K562 (cell line): ENCODE results near the gene TMEM267. TPM values are rescaled to one million over a fixed set of nuclear protein-coding genes. Genes with fewer than 3 reads are reported as not detected.
A peak's percentile ranks its signal among the peaks of the same experiment; 100 is the strongest.

Source experiments
- BHLHE40 ChIP-seq: IDR thresholded peaks from 2 replicates; pipeline ENCODE4 v1.6.1; 2011; ENCODE audit warnings: low read length, improper control_type of control experiment
- FOXO4 ChIP-seq: fragments of 450-650 bp; formaldehyde crosslinking; IDR thresholded peaks from 2 replicates; pipeline ENCODE4 v1.4.0; 2020; ENCODE audit warnings: mild to moderate bottlenecking, moderate library complexity
- HMG20A ChIP-seq: fragments of 450-650 bp; formaldehyde crosslinking; conservative IDR thresholded peaks from 2 replicates; pipeline ENCODE4 v1.4.0; 2020; ENCODE audit warnings: mild to moderate bottlenecking, mixed read lengths
- NFATC3 ChIP-seq: fragments of 450-650 bp; IDR thresholded peaks from 2 replicates; pipeline ENCODE4 v1.6.1; 2017; ENCODE audit warnings: mild to moderate bottlenecking
- NR2C2 ChIP-seq, 2 experiments: fragments of 200-800 bp in 1 of 2; sonication (Bioruptor generic) in 1 of 2; sonication (generic) in 1 of 2; formaldehyde crosslinking in 1 of 2; IDR thresholded peaks; 2 replicates each; pipeline versions ENCODE4 v1.6.1 to v1.8.0; 2016 to 2022; ENCODE audit warnings: mild to moderate bottlenecking in 1 of 2, missing compliant biosample characterization in 1 of 2, missing genetic modification characterization in 1 of 2, missing genetic modification reagents in 1 of 2
- PBX2 ChIP-seq, 2 experiments: IDR thresholded peaks in 1 of 2; conservative IDR thresholded peaks in 1 of 2; 2 replicates each; pipeline ENCODE4 v1.6.1; 2016; ENCODE audit warnings: low read depth in 2 of 2, mild to moderate bottlenecking in 1 of 2, missing compliant biosample characterization in 1 of 2, missing genetic modification characterization in 1 of 2, moderate library complexity in 1 of 2
- PHB ChIP-seq: fragments of 250-450 bp; sonication (Bioruptor Pico); IDR thresholded peaks from 2 replicates; pipeline ENCODE4 v1.5.0; 2021
- POLR3G ChIP-seq: IDR thresholded peaks from 2 replicates; pipeline ENCODE4 v1.6.1; 2011; ENCODE audit not compliant: insufficient read length, insufficient replicate concordance; ENCODE audit errors: extremely low read depth
- SMAD2 ChIP-seq: fragments of 150-350 bp; IDR thresholded peaks from 2 replicates; pipeline ENCODE4 v1.6.1; 2014; ENCODE audit warnings: low read depth, mild to moderate bottlenecking, low read length
- SRSF3 ChIP-seq: fragments of 200-400 bp; formaldehyde crosslinking; IDR thresholded peaks from 2 replicates; pipeline ENCODE4 v1.6.1; 2016; ENCODE audit warnings: mild to moderate bottlenecking, low read length, moderate library complexity; ENCODE audit not compliant: insufficient read depth
- TBP ChIP-seq: optimal IDR thresholded peaks from 2 replicates; pipeline ENCODE3; 2011; ENCODE audit warnings: low read depth, low read length, improper control_type of control experiment
- TCF7 ChIP-seq: sonication (generic); IDR thresholded peaks from 2 replicates; pipeline ENCODE4 v1.6.1; 2016; ENCODE audit warnings: antibody characterized with exemption, borderline replicate concordance
- XRCC5 ChIP-seq: fragments of 200-400 bp; formaldehyde crosslinking; IDR thresholded peaks from 2 replicates; pipeline ENCODE4 v1.6.1; 2017; ENCODE audit warnings: low read depth, mild to moderate bottlenecking, low read length
- ZFPM2 ChIP-seq: fragments of 250-450 bp; sonication (Bioruptor Pico); IDR thresholded peaks from 2 replicates; pipeline ENCODE4 v1.5.1; 2022; ENCODE audit warnings: mild to moderate bottlenecking
- ZNF551 ChIP-seq: fragments of 250-450 bp; sonication (Bioruptor Pico); IDR thresholded peaks from 2 replicates; pipeline ENCODE4 v1.5.0; 2021; ENCODE audit warnings: mild to moderate bottlenecking, moderate library complexity
- polyA plus RNA-seq, 8 experiments: library from polyadenylated mRNA; depleted of rRNA in 4 of 8; stranded (reverse) in 5 of 8; unstranded in 3 of 8; fragments of >200 nt; fragmentation: Nextera tagmentation in 2 of 8; fragmentation: Illumina TruSeq in 1 of 8; extraction: Ambion mirVana in 2 of 8; extraction: Trizol in 1 of 8; gene quantifications; 2 replicates each; pipeline versions ENCODE4 v1.2.1 to v1.2.3, GENCODE V29; 2011 to 2014; ENCODE audit warnings: inconsistent platforms in 1 of 8, missing spikeins in 1 of 8
- total RNA-seq, 7 experiments: library from RNA; depleted of rRNA in 6 of 7; stranded (reverse); fragments of >200 nt in 6 of 7; fragmentation: Illumina TruSeq in 2 of 7; extraction: Trizol in 2 of 7; gene quantifications; 2 replicates each; pipeline versions ENCODE4 v1.2.1 to v1.2.3, GENCODE V29; 2011 to 2021; ENCODE audit warnings: low replicate concordance in 1 of 7
- TF ChIP-seq, protein P1 (sequence below): fragments of 450-650 bp; formaldehyde crosslinking; IDR thresholded peaks from 2 replicates; pipeline ENCODE4 v1.4.0; 2022; ENCODE audit warnings: missing genetic modification characterization
- TF ChIP-seq, protein P2 (sequence below): IDR thresholded peaks from 2 replicates; pipeline ENCODE4 v1.6.1; 2014; ENCODE audit warnings: antibody characterized with exemption
- TF ChIP-seq, protein P3 (sequence below): sonication (generic); formaldehyde crosslinking; IDR thresholded peaks from 2 replicates; pipeline ENCODE4 v1.8.1; 2023; ENCODE audit warnings: mild to moderate bottlenecking, missing genetic modification reagents

TMEM267 gene
- total and polyA plus RNA-seq, 9 of the 15 experiments (the other 6 are each of a cell fraction or from before 2014, with no cell fraction given): 8.1 to 61.1 (median 17.8) TPM

GRCh38 chr5:43415935-43416802 is 67.5 kb downstream of the TMEM267 start (continued):
- TF ChIP-seq, protein P1, sequence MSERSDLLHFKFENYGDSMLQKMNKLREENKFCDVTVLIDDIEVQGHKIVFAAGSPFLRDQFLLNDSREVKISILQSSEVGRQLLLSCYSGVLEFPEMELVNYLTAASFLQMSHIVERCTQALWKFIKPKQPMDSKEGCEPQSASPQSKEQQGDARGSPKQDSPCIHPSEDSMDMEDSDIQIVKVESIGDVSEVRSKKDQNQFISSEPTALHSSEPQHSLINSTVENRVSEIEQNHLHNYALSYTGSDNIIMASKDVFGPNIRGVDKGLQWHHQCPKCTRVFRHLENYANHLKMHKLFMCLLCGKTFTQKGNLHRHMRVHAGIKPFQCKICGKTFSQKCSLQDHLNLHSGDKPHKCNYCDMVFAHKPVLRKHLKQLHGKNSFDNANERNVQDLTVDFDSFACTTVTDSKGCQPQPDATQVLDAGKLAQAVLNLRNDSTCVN (CRISPR knock-in tag): no peak
- no peak for TF ChIP-seq FOXO4 (CRISPR knock-in tag)
- TF ChIP-seq ZNF551: no peak
- no peak for TF ChIP-seq NR2C2 (CRISPR knock-in tag; IDR thresholded peaks at IDR 0.05)
- no peak for TF ChIP-seq NR2C2 (tag; IDR thresholded peaks at IDR 0.05)
- TF ChIP-seq PHB: no peak
- TF ChIP-seq SMAD2: no peak
- TF ChIP-seq NFATC3: no peak
- TF ChIP-seq TBP: no peak
- TF ChIP-seq ZFPM2: no peak
- TF ChIP-seq HMG20A (CRISPR knock-in tag): no peak
- TF ChIP-seq POLR3G: no peak
- TF ChIP-seq SRSF3: no peak
- TF ChIP-seq, protein P2, sequence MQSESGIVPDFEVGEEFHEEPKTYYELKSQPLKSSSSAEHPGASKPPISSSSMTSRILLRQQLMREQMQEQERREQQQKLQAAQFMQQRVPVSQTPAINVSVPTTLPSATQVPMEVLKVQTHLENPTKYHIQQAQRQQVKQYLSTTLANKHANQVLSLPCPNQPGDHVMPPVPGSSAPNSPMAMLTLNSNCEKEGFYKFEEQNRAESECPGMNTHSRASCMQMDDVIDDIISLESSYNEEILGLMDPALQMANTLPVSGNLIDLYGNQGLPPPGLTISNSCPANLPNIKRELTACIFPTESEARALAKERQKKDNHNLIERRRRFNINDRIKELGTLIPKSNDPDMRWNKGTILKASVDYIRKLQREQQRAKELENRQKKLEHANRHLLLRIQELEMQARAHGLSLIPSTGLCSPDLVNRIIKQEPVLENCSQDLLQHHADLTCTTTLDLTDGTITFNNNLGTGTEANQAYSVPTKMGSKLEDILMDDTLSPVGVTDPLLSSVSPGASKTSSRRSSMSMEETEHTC: peak; percentile 95
- no peak for TF ChIP-seq PBX2 (CRISPR knock-in tag; IDR thresholded peaks at IDR 0.05; ENCODE audit: low read depth)
- no peak for TF ChIP-seq PBX2 (tag; conservative IDR thresholded peaks at IDR 0.05; ENCODE audit: low read depth)
- TF ChIP-seq XRCC5: no peak
- TF ChIP-seq BHLHE40: no peak
- TF ChIP-seq, protein P3, sequence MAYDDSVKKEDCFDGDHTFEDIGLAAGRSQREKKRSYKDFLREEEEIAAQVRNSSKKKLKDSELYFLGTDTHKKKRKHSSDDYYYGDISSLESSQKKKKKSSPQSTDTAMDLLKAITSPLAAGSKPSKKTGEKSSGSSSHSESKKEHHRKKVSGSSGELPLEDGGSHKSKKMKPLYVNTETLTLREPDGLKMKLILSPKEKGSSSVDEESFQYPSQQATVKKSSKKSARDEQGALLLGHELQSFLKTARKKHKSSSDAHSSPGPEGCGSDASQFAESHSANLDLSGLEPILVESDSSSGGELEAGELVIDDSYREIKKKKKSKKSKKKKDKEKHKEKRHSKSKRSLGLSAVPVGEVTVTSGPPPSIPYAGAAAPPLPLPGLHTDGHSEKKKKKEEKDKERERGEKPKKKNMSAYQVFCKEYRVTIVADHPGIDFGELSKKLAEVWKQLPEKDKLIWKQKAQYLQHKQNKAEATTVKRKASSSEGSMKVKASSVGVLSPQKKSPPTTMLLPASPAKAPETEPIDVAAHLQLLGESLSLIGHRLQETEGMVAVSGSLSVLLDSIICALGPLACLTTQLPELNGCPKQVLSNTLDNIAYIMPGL (CRISPR knock-in tag): no peak
- TF ChIP-seq TCF7: no peak
